HCT116 (cell line): ENCODE results near the gene ZNF497. TPM values are rescaled to one million over a fixed set of nuclear protein-coding genes. Genes with fewer than 3 reads are reported as not detected.

Experiments
- ATAC-seq: fragments of 200-7000 bp; cut with Tn5 transposase; 2 replicates; pipeline ENCODE4 v1.9.1; 2020; ENCODE audit warnings: mild to moderate bottlenecking, moderate library complexity
- BruUV-seq: library from RNA; stranded (reverse); fragments of 400-500 nt; replicated peaks from 2 replicates; lab custom pipeline; 2021; lab: Mats Ljungman, UMichigan
- CTCF ChIA-PET: fragments of 300-600 bp; sonication (Branson Sonifier 250); formaldehyde crosslinking; loops from one replicate; lab custom pipeline; 2021; ENCODE audit warnings: antibody characterized with exemption; lab: Charles Lee
- POLR2A ChIA-PET: fragments of 300-600, 350-600 bp; sonication (Branson Sonifier 250); formaldehyde crosslinking; loops from one replicate; lab custom pipeline; 2021; ENCODE audit warnings: antibody characterized with exemption; lab: Charles Lee
- RAD21 ChIA-PET, 2 experiments: fragments of 300-600 bp; sonication (Branson Sonifier 250); formaldehyde crosslinking; loops; one replicate each; lab custom pipeline; 2023; ENCODE audit warnings: low total read pairs in 2 of 2; ENCODE audit not compliant: uncharacterized antibody in 2 of 2, unreplicated experiment in 2 of 2, low non-redundant PET in 1 of 2; lab: Charles Lee
- DNase-seq: peaks from one replicate; pipeline ENCODE4 v3.0.0-alpha.2; 2010; ENCODE audit warnings: low read depth, low spot score
- H2AFZ ChIP-seq: fragments of 200-600 bp; shearing (Covaris generic), sonication (generic); 2 replicates; pipeline ENCODE4 v1.6.1; 2017; ENCODE audit warnings: low read depth, mixed run types, mixed read lengths, antibody characterized with exemption, low read length; ENCODE audit not compliant: poor library complexity, severe bottlenecking
- H3K27ac ChIP-seq: 2 replicates; pipeline ENCODE4 v1.5.1; 2012; ENCODE audit warnings: low read depth, low read length
- H3K27me3 ChIP-seq: fragments of 200-600 bp; sonication (generic); 2 replicates; pipeline ENCODE4 v1.6.1; 2016; ENCODE audit warnings: mixed run types, low read length, mixed read lengths; ENCODE audit not compliant: insufficient read depth
- H3K36me3 ChIP-seq, 2 experiments: fragments of 200-500 bp in 1 of 2; fragments of 200-600 bp in 1 of 2; sonication (Bioruptor generic) in 1 of 2; sonication (generic) in 1 of 2; 2 replicates each; pipeline versions ENCODE4 v1.5.1 to v1.6.1; 2014 to 2016; ENCODE audit warnings: low read length in 2 of 2, inconsistent platforms in 1 of 2, mixed read lengths in 1 of 2, mixed run types in 1 of 2; ENCODE audit not compliant: insufficient read depth in 2 of 2, control insufficient read depth in 1 of 2
- H3K4me1 ChIP-seq, 2 experiments: fragments of 200-600 bp in 1 of 2; sonication (generic) in 1 of 2; 2 replicates each; pipeline versions ENCODE4 v1.5.1 to v1.6.1; 2012 to 2017; ENCODE audit warnings: low read length in 2 of 2, inconsistent platforms in 1 of 2, mild to moderate bottlenecking in 1 of 2, mixed read lengths in 1 of 2, mixed run types in 1 of 2, moderate library complexity in 1 of 2; ENCODE audit not compliant: insufficient read depth in 2 of 2, control insufficient read depth in 1 of 2
- H3K4me2 ChIP-seq: fragments of 200-600 bp; sonication (generic); 2 replicates; pipeline ENCODE4 v1.6.1; 2017; ENCODE audit warnings: mixed run types, low read length, mixed read lengths
- H3K4me3 ChIP-seq, 2 experiments: fragments of 200-600 bp in 1 of 2; sonication (generic) in 1 of 2; replicated peaks in 1 of 2; 2 replicates each; pipeline ENCODE4 v1.5.1; 2011 to 2016; ENCODE audit warnings: low read length in 2 of 2, control low read depth in 1 of 2, low read depth in 1 of 2, mild to moderate bottlenecking in 1 of 2, mixed read lengths in 1 of 2, mixed run types in 1 of 2
- H3K79me2 ChIP-seq: fragments of 200-600 bp; sonication (generic); 2 replicates; pipeline ENCODE4 v1.6.1; 2017; ENCODE audit warnings: mild to moderate bottlenecking, mixed run types, low read length, moderate library complexity, mixed read lengths; ENCODE audit not compliant: insufficient read depth
- H3K9ac ChIP-seq: fragments of 200-600 bp; sonication (generic); 2 replicates; pipeline ENCODE4 v1.6.1; 2016; ENCODE audit warnings: low read length, mixed read lengths
- H3K9me2 ChIP-seq: fragments of 200-600 bp; sonication (generic), shearing (Covaris generic); 2 replicates; pipeline ENCODE4 v1.6.1; 2017; ENCODE audit warnings: mixed run types, mild to moderate bottlenecking, moderate library complexity; ENCODE audit not compliant: insufficient read depth
- H3K9me3 ChIP-seq, 2 experiments: fragments of 200-500 bp in 1 of 2; fragments of 200-600 bp in 1 of 2; sonication (Bioruptor generic) in 1 of 2; sonication (generic) in 1 of 2; 2 replicates each; pipeline ENCODE4 v1.6.1; 2014 to 2017; ENCODE audit warnings: low read length in 2 of 2, mixed read lengths in 2 of 2, inconsistent platforms in 1 of 2, low read depth in 1 of 2, mild to moderate bottlenecking in 1 of 2, mixed run types in 1 of 2, moderate library complexity in 1 of 2; ENCODE audit not compliant: control insufficient read depth in 1 of 2, insufficient read depth in 1 of 2
- H4K20me1 ChIP-seq: fragments of 200-600 bp; sonication (generic), shearing (Covaris generic); 2 replicates; pipeline ENCODE4 v1.6.1; 2017; ENCODE audit warnings: mixed run types, mild to moderate bottlenecking, moderate library complexity; ENCODE audit not compliant: insufficient read depth
- ATF3 ChIP-seq: IDR thresholded peaks from 2 replicates; pipeline ENCODE4 v1.6.1; 2012
- CEBPB ChIP-seq: IDR thresholded peaks from 2 replicates; pipeline ENCODE4 v1.6.1; 2012; ENCODE audit warnings: low read depth
- CTCF ChIP-seq, 3 experiments: fragments of 200-600 bp in 1 of 3; sonication (generic) in 1 of 3; IDR thresholded peaks in 2 of 3; conservative IDR thresholded peaks in 1 of 3; 2 replicates each; pipeline ENCODE4 v1.5.1; 2012 to 2017; ENCODE audit warnings: low read depth in 2 of 3, low read length in 2 of 3, antibody characterized with exemption in 1 of 3, borderline replicate concordance in 1 of 3, control low read depth in 1 of 3, mild to moderate bottlenecking in 1 of 3, mixed read lengths in 1 of 3, mixed run types in 1 of 3, moderate library complexity in 1 of 3; ENCODE audit not compliant: insufficient read depth in 1 of 3
- EGR1 ChIP-seq: IDR thresholded peaks from 2 replicates; pipeline ENCODE4 v1.6.1; 2012; ENCODE audit warnings: low read depth
- ELF1 ChIP-seq: IDR thresholded peaks from 2 replicates; pipeline ENCODE4 v1.6.1; 2012; ENCODE audit warnings: low read depth, borderline replicate concordance
- EZH2 ChIP-seq: fragments of 200-600 bp; sonication (generic); IDR thresholded peaks from 2 replicates; pipeline ENCODE4 v1.6.1; 2017; ENCODE audit warnings: antibody characterized with exemption, mixed run types
- FOSL1 ChIP-seq: IDR thresholded peaks from 2 replicates; pipeline ENCODE4 v1.6.1; 2012; ENCODE audit warnings: low read depth
- JUND ChIP-seq: IDR thresholded peaks from 2 replicates; pipeline ENCODE4 v1.6.1; 2012
- POLR2A ChIP-seq: IDR thresholded peaks from 2 replicates; pipeline ENCODE4 v1.7.0; 2011; ENCODE audit warnings: borderline replicate concordance; ENCODE audit not compliant: insufficient read depth, insufficient read length; ENCODE audit errors: extremely low read depth
- POLR2AphosphoS5 ChIP-seq: IDR thresholded peaks from 2 replicates; pipeline ENCODE4 v1.6.1; 2011; ENCODE audit warnings: mild to moderate bottlenecking, low read depth, low read length, moderate library complexity
- RAD21 ChIP-seq: IDR thresholded peaks from 2 replicates; pipeline ENCODE4 v1.6.1; 2012; ENCODE audit warnings: low read depth, mild to moderate bottlenecking
- REST ChIP-seq: IDR thresholded peaks from 2 replicates; pipeline ENCODE4 v1.6.1; 2012; ENCODE audit warnings: low read depth
- SIN3A ChIP-seq: IDR thresholded peaks from 2 replicates; pipeline ENCODE4 v1.6.1; 2012; ENCODE audit warnings: low read depth
- SP1 ChIP-seq: IDR thresholded peaks from 2 replicates; pipeline ENCODE4 v1.6.1; 2012; ENCODE audit warnings: low read depth
- SRF ChIP-seq: IDR thresholded peaks from 2 replicates; pipeline ENCODE4 v1.6.1; 2012; ENCODE audit warnings: low read depth
- TCF7L2 ChIP-seq: IDR thresholded peaks from 2 replicates; pipeline ENCODE4 v1.7.0; 2011; ENCODE audit warnings: borderline replicate concordance, inconsistent platforms; ENCODE audit not compliant: insufficient read depth, insufficient read length; ENCODE audit errors: extremely low read depth
- YY1 ChIP-seq: IDR thresholded peaks from 2 replicates; pipeline ENCODE4 v1.6.1; 2011; ENCODE audit warnings: low read length, low read depth, moderate library complexity, mild to moderate bottlenecking; ENCODE audit not compliant: insufficient replicate concordance; ENCODE audit errors: extremely low read depth
- ZBTB33 ChIP-seq: IDR thresholded peaks from 2 replicates; pipeline ENCODE4 v1.6.1; 2011; ENCODE audit warnings: mild to moderate bottlenecking, low read length, moderate library complexity; ENCODE audit not compliant: insufficient replicate concordance; ENCODE audit errors: extremely low read depth
- ZFX ChIP-seq: fragments of 450-650 bp; IDR thresholded peaks from 2 replicates; pipeline ENCODE4 v1.6.1; 2017
- ZNF274 ChIP-seq: fragments of 200-500 bp; sonication (Bioruptor generic); IDR thresholded peaks from 2 replicates; pipeline ENCODE4 v1.6.1; 2014; ENCODE audit warnings: mild to moderate bottlenecking, low read depth, low read length, inconsistent platforms
- intact Hi-C: fragments of 100-400 bp; cut with micrococcal nuclease; formaldehyde crosslinking; loops from 2 replicates; pipeline ENCODE4 v1.10.0; 2022
- total RNA-seq: library from RNA; stranded (reverse); gene quantifications from one replicate; pipeline ENCODE4 v1.2.1, GENCODE V29; 2021; ENCODE audit not compliant: unreplicated experiment

Gene ZNF497
- total RNA-seq, 1 experiment from 2014 or later: 5.1 TPM

- no peak for TF ChIP-seq CTCF (IDR thresholded peaks at IDR 0.05 in 2 of 3, conservative IDR thresholded peaks at IDR 0.05 in 1 of 3; ENCODE audit: borderline replicate concordance in 1 of 3, insufficient read depth in 1 of 3, low read depth in 2 of 3, low read length in 2 of 3)
- TF ChIP-seq CEBPB: no peak
- TF ChIP-seq YY1: no peak
These were observed 24.2 kb downstream of the ZNF497 start (continued) for GRCh38 chr19:58338336-58338735.

- POLR2A ChIA-PET: no interaction called here
- Histone ChIP-seq H3K36me3 (peaks cover 0 to 21% of the 10 kb centered on the region in 2 experiments; a peak in 1 of 4 replicates), H3K9me3 (peaks cover 0 to 4% of the 10 kb centered on the region in 2 experiments; a peak in 1 of 4 replicates), H2AFZ (no peak overlapping the region), H3K9ac (no peak overlapping the region), H3K4me1 (no peaks in the 10 kb centered on the region), H3K27ac (no peak overlapping the region), H3K4me3 (no peak overlapping the region), H3K9me2 (no peaks in the 10 kb centered on the region), H3K79me2 (no peaks in the 10 kb centered on the region), H4K20me1 (no peaks in the 10 kb centered on the region), H3K4me2 (no peak overlapping the region), H3K27me3 (no peaks in the 10 kb centered on the region)
- intact Hi-C loops: no loop called here
- ATAC-seq (no peak), DNase-seq (no peak)
- BruUV-seq: no TSS peak
- RAD21 ChIA-PET: no interaction called here
- CTCF ChIA-PET: no interaction called here
- no peak for TF ChIP-seq POLR2AphosphoS5
- no peak for TF ChIP-seq FOSL1
- no peak for TF ChIP-seq ZBTB33
- no peak for TF ChIP-seq SP1
- no peak for TF ChIP-seq RAD21
- TF ChIP-seq EGR1: no peak
- TF ChIP-seq SRF: no peak
- no peak for TF ChIP-seq ZFX
- no peak for TF ChIP-seq ATF3
- no peak for TF ChIP-seq YY1
- TF ChIP-seq JUND: no peak
- no peak for TF ChIP-seq REST
- TF ChIP-seq EZH2: no peak
- no peak for TF ChIP-seq TCF7L2
- TF ChIP-seq ZNF274: no peak
- no peak for TF ChIP-seq POLR2A
- TF ChIP-seq SIN3A: no peak
- no peak for TF ChIP-seq ELF1
These were observed 25.7 kb downstream of the ZNF497 start for GRCh38 chr19:58336820-58337219.
